ENCODE results near the gene NRXN2.
"Not testable (repeated sequence)": the region's sequence is repeated elsewhere in the genome, so short reads cannot be mapped to it uniquely, and the experiment has no call there.

Gene NRXN2

DNA sequence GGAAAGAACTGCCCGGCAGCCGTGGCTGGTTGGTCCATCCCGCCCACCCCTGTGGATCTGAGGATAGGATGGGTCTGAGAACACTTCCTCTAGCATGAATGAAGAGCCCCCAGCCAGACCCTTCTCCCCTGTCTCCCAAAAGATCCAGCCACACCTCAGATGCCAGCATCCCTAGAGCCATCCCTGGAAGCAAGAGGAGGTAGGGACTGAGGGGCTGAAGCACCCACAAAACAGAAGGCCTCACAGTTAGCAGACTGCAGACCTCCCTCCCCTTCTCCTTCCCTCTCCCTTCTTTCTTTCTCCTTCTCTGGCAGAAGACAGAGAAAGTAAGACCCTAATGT is 1.7 kb downstream of the NRXN2 start:
- no peak for DNase-seq (ENCODE audit: low spot score)

DNA sequence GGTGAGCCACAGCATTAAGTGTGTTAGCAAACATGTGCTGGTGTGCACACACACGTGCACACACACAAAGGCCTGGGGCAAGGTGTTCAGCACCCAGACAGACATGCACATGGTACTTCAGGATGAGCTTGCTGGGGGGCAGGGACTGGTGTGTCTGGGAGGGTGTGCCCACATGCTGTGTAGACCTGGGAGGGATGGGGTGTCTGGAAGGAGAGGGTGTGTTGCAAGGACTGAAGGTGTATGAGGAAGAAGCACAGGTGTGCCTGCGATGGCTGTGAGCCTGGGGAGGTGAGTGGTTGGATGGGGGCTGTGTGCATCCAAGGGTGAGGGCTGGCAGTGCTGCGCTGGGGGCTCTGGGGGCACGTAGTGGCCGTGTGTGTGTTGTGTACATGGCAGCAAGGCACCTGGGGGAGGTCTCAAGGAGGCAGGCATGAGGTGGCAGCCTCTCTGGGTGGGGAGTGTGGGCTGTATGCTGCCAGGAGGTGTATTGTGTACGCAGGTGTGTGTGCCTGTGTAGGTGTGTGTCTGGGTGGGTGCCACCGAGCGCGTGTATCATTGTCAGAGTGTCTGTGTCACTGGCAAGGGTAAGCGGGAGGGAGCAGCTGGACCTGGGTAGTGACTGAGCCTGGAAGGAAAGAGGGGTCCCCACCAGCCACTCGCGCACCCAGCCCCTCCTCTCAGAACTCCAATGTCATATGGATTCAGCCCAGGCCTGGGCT is 2.2 kb downstream of the NRXN2 start:
- no peak for DNase-seq (ENCODE audit: low spot score)

GRCh38 chr11:64720167-64720566 is 2.8 kb downstream of the NRXN2 start:
- DNase-seq (ENCODE audit: low spot score): no peak

GRCh38 chr11:64719406-64719805 is 3.6 kb downstream of the NRXN2 start:
- no peak for DNase-seq (ENCODE audit: low spot score)

GRCh38 chr11:64718780-64719124 is 4.2 kb downstream of the NRXN2 start:
- DNase-seq (ENCODE audit: low spot score): no peak

- DNase-seq (ENCODE audit: low spot score): no peak
Measured at GRCh38 chr11:64718084-64718779, 4.8 kb downstream of the NRXN2 start.

GRCh38 chr11:64717268-64717578 is 5.8 kb downstream of the NRXN2 start:
- DNase-seq (ENCODE audit: low spot score): no peak

DNA sequence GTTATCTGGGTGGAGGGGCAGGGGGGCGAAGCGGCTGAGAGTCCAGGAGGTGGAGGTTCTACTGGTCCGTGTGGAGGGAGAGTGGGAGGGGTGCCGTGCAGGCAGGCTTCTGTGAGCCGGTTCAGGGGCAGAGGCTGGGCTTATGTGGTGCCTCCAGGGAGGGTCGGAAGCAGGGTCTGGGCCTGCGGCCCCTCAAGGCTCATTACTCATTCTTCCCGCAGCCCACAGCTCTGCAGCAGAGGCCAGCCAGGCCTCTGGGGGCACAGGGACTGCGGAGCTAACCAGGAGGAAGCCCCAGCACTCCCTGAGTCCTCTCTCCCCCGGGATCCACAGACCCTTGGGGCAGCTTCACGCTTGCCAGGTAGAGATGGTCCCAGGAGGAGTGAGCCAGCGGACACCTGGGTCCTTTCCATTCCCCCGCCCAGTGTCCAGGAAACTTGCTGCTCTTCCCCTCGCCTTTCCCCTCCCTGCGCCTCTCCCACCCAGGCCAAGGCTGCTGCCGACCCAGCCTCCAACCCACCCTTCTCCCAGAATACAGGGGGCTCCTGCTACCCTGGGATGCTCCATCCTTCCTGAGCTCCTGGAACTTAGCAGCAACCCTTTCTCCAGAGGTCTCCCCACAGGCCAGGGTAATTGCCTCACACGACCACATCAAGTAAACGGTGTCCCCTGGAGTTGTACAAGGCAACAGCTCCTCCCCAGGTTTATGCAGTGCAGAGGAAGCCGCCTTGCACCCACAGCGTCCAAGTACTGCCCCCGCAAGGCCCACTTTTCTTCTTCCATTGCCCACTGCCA is 6.3 kb downstream of the NRXN2 start:
- DNase-seq (ENCODE audit: low spot score): no peak

DNA sequence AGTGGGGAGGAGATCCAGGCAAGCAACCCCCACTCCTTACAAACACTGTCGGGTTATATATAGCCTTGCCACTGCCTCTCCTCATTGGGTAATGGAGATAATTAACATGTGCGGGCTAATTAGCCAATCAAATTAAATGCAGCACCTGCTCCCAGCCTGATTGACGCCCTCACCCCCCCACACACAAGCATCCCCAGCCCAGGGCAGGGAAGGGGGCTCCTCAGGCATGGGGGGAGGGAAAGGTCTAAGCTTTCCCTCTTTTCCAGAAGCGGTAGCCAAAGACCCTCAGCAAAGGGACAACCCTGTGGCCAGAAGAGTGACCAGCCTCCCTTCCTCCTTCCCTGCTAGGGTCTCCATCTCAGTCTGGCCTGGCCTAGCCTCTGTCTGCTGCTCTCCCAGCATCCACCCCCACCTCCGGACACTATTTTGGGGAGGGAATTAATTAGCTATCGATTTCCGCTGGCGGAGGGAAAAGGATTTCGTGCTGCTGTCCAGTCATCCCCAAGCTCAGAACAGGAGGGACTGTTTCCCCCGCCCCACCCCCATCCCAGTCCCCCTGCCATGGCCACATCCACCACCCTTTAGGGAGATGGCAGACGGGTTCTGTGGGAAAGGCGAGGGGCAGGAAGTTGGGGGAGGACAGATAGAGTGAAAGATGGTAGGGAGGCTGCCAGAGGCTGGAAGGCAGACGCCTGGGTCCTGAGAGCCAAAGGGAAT is 7.1 kb downstream of the NRXN2 start:
- no peak for DNase-seq (ENCODE audit: low spot score)

- DNase-seq (ENCODE audit: low spot score): no peak
Measured at GRCh38 chr11:64715110-64715509, 7.9 kb downstream of the NRXN2 start.

DNA sequence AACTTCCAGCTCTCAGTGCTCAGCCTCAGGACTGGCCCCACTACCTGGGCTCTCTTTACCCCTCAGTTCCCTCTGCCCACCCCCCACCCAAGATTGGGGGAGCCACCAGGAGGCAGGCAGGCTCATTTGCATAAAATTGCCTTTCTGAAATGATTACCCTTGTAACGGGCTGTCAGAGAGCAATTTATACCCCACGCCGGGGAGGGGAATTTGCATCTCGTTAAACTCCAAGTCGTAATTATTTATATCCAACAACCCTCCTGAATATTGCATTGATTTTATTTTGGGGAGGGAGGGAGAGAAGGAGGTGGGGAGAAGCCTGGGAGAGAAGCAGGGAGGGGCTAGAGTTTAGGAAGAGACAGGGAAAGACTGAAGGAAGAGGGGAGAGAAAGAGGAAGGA is 8.3 kb downstream of the NRXN2 start:
- no peak for DNase-seq (ENCODE audit: low spot score)

GRCh38 chr11:64713781-64714363 is 9.1 kb downstream of the NRXN2 start:
- no peak for DNase-seq (ENCODE audit: low spot score)

- no peak for DNase-seq (ENCODE audit: low spot score)
Measured at GRCh38 chr11:64713016-64713707, 9.8 kb downstream of the NRXN2 start.

DNA sequence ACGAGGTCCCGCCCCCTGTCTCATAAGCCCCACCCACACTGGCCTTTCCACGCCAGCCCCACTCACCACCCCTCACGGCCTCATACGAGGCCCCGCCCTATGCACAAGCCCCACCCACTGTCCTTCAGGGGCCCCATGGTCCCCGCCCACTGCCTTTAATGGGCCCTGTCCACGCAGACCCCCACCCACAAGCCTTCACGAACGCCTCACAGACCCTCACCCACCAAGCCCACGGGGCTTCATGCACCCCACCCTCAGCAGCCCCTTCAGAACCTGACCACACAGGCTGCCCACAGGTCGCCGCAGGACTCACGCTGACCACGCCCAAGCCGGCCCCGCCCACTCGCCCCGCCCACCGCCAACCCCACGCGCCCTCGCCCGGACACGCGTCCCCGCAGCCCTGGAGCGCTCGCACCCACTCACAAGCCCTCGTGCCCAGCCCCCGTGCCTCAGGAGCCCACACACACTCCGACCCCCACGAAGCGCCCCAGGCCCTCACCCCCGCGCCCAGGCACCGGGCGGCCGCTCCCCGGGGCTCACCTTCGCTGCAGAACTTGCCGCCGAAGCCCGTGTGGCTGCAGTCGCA is 10.5 kb downstream of the NRXN2 start:
- DNase-seq (ENCODE audit: low spot score): no peak

DNA sequence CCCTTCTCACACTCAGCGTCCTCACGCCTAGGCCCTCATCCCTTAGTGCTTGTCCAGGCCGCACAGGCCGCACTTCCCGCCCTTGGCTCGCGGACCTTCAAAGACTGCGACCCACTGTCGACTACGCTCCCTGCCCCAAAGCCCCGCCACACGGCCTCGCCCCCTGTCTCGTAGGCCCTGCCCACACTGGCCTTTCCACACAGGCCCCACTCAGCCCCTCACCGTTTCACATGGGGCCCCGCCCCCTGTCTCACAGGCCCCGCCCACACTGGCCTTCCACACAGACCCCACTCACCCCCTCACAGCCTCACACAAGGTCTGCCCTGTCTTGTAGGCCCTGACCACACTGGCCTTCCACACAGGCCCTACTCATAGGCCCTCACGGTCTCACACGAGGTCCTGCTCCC is 11.0 kb downstream of the NRXN2 start:
- DNase-seq (ENCODE audit: low spot score): no peak

- no peak for DNase-seq (ENCODE audit: low spot score)
Measured at GRCh38 chr11:64711138-64711955, 11.7 kb downstream of the NRXN2 start.

DNA sequence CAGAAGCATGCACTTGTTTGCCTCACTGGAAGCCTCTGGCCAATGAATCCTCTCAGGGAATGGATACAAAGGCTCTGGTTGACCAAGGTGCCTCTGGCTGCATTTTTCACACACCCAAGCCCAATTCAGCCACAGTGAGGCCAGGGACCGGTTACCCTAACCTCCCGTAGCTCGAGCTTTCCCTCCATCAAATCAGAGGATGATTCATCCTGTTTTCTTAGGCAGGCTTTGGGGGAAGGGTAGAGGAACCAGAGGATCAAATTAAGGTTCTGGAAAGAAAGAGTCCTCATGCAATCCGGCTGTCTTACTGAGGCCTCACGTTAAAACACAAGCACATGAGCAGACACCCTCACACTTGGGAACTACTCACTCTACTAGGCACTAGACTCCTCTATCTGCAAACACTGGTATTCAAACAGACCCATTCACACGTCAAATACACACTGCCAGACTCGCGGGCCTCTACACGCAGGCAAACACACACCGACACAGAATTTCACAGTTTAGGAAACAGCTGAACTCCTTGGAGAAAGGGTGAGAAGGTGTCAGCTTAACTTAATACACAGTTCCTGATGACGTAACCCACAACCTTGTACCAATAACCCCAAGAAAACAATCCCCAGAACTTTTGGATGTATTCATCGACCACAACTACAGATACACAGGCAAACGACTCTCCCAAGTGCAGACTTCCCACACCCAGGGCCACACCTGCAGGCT is 12.4 kb downstream of the NRXN2 start:
- DNase-seq (ENCODE audit: low spot score): no peak

DNA sequence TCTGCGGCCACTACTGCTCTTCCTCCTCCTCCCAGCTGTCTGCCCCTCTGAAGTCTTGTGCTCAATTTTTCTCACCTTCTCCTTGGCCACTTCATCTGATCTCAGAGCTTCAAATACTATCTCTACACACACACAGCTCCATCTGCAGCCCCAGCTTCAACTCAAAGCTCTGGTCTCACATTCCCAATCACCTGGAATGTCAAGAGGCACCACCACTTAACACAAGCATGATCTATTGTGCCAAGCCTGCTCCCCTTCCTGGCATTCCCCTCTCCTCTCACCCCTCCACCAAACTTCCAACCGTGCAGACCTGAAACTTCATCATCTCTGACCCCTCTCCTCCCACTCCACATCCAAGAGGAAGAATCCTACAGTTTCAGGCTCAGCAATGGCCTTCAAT is 17.5 kb downstream of the NRXN2 start:
- DNase-seq (ENCODE audit: low spot score): no peak

DNA sequence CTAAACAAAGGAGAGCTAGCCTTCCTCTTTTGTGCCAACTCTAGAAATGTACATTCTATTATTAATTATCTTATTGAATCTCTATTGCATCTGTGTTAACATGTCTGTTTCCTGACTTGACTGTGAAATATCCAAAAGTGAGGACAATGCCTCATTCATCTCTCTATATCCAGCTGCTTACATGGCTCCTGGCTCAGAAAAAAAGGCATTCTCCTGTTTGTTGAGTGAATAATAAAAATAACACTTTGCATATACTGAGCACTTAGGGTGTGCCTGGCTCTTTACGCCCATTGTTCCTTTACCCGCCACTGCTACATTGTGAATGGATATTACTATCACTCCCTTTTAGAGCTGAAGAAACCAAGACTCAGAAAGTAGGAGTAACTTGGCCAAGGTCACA is 19.9 kb downstream of the NRXN2 start:
- no peak for DNase-seq (ENCODE audit: low spot score)

- not testable (repeated sequence) for DNase-seq (ENCODE audit: low spot score)
Measured at GRCh38 chr11:64701956-64702355, 21.0 kb downstream of the NRXN2 start.
